ENCODE measurements around the gene ENAH. TPM values are rescaled to one million over a fixed set of nuclear protein-coding genes. Genes with fewer than 3 reads are reported as not detected.

ENAH gene
- total RNA-seq, 1 experiment from 2014 or later, result 285 TPM

DNA sequence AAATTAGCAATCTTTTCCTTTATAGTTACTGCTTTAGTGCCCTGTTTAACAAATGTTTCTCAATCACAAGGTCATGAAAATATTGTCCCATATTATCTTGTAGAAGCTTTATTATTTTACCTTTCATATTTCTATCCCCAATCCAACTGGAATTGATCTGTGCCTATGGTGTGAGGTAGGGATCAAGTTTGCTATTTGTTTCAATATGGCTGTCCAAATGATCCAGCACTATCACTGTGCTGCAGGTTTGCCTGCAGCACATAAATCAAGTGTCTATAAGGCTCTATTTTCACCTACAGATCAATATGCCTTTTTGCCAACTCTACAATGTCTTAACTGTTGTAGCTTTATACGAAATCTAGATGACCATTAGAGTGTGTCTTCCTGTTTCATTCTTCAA lies 96.2 kb downstream of the ENAH start:
- H3K4ac ChIP-seq (ENCODE audit: low read depth, low read length), result no peak overlapping the region
- H3K18ac ChIP-seq (ENCODE audit: insufficient read length, low read depth, low read length), result no peak overlapping the region
- no peaks in the 10 kb centered on the region for H3K4me1 ChIP-seq (ENCODE audit: insufficient read depth, low read length)
- no peak overlapping the region for H2BK12ac ChIP-seq (ENCODE audit: insufficient read length, low read depth, low read length)
- H3K9me3 Mint-ChIP-seq, result peaks cover 7 to 13% of the 10 kb centered on the region in 2 experiments; a peak in 4 of 5 replicates
- no peak for TF ChIP-seq CTCF (conservative IDR thresholded peaks at IDR 0.05)
- H3K4me1 Mint-ChIP-seq, result no peaks in the 10 kb centered on the region
- H3K23ac ChIP-seq (ENCODE audit: insufficient read length, low read depth, low read length), result no peak overlapping the region
- no peak overlapping the region for H3K56ac ChIP-seq (ENCODE audit: insufficient read length, low read depth, low read length)
- no peak overlapping the region for H3K4me2 ChIP-seq (ENCODE audit: insufficient read depth, insufficient read length, low read length)
- H3K9ac ChIP-seq (ENCODE audit: extremely low read depth, insufficient read length, low read length), result no peak overlapping the region
- H2BK15ac ChIP-seq (ENCODE audit: low read depth, low read length), result no peak overlapping the region
- H3K14ac ChIP-seq (ENCODE audit: insufficient read depth, low read length), result no peak overlapping the region
- H3K9me3 ChIP-seq (ENCODE audit: control insufficient read depth, low read depth, low read length), result no peaks in the 10 kb centered on the region
- H2AK5ac ChIP-seq (ENCODE audit: insufficient read length, low read length), result no peak overlapping the region
- no peak overlapping the region for H2BK20ac ChIP-seq (ENCODE audit: low read depth, low read length, poor library complexity, severe bottlenecking)
- H3K27ac ChIP-seq (ENCODE audit: insufficient read length, low read depth, low read length), result no peak overlapping the region
- H4K5ac ChIP-seq (ENCODE audit: insufficient read length, low read depth, low read length), result no peak overlapping the region
- H3K27me3 ChIP-seq (ENCODE audit: insufficient read depth, low read length), result no peaks in the 10 kb centered on the region
- WGBS (ENCODE audit: extremely low coverage, insufficient read length, low lambda C conversion rate), result no CpG with 5 or more reads among the region's 1 CpG
- no peak overlapping the region for H4K91ac ChIP-seq (ENCODE audit: insufficient read length, low read depth, low read length)
- no peak overlapping the region for H2BK5ac ChIP-seq (ENCODE audit: insufficient read length, low read length)
- H3T11ph ChIP-seq (ENCODE audit: low read length), result no peak overlapping the region
- H3K79me2 ChIP-seq (ENCODE audit: insufficient read depth, low read length), result no peaks in the 10 kb centered on the region; the same call in 1 of the 2 replicates
- H3K79me1 ChIP-seq (ENCODE audit: insufficient read depth, low read depth, low read length, poor library complexity, severe bottlenecking), result peaks cover 3% of the 10 kb centered on the region
- no peak overlapping the region for H3K4me3 Mint-ChIP-seq
- no peaks in the 10 kb centered on the region for H3K27me3 Mint-ChIP-seq (ENCODE audit: low read depth)
- no peak overlapping the region for H2BK120ac ChIP-seq (ENCODE audit: low read depth, low read length, poor library complexity, severe bottlenecking)
- H2AFZ ChIP-seq (ENCODE audit: low read length), result no peak overlapping the region
- H3K36me3 Mint-ChIP-seq (ENCODE audit: insufficient read depth in 1 of 3, low read depth in 3 of 3), result peaks cover 49 to 68% (median 68%) of the 10 kb centered on the region in 3 experiments
- H3K27ac Mint-ChIP-seq, result no peak overlapping the region
- DNase-seq, result no peak
- no peak overlapping the region for H4K8ac ChIP-seq (replicated peaks; ENCODE audit: insufficient read length, low read depth, low read length)
- no peaks in the 10 kb centered on the region for H3K23me2 ChIP-seq (ENCODE audit: insufficient read length, low read depth, low read length, poor library complexity, severe bottlenecking)
- H4K20me1 ChIP-seq (ENCODE audit: control insufficient read depth, insufficient read depth, insufficient read length), result no peaks in the 10 kb centered on the region
